Muscle of arm (tissue), 12 donors: ENCODE data around the gene MAP3K12. TPM values are rescaled to one million over a fixed set of nuclear protein-coding genes. Genes with fewer than 3 reads are reported as not detected.
"Not testable (repeated sequence)": the region's sequence is repeated elsewhere in the genome, so short reads cannot be mapped to it uniquely, and the experiment has no call there.

Experiments used
- DNase-seq: peaks from one replicate; pipeline ENCODE4 v3.0.0-alpha.2; 2013
- polyA plus RNA-seq, 12 donors: library from polyadenylated mRNA; unstranded; fragments of 120-200 nt; gene quantifications; one replicate each; pipeline ENCODE4 v1.2.1, GENCODE V29; 2013; ENCODE audit not compliant: insufficient read length in 12 of 12

Gene MAP3K12
- polyA plus RNA-seq, 12 donors = 10.2 to 36.0 (median 14.1) TPM; not detected in 1

DNA sequence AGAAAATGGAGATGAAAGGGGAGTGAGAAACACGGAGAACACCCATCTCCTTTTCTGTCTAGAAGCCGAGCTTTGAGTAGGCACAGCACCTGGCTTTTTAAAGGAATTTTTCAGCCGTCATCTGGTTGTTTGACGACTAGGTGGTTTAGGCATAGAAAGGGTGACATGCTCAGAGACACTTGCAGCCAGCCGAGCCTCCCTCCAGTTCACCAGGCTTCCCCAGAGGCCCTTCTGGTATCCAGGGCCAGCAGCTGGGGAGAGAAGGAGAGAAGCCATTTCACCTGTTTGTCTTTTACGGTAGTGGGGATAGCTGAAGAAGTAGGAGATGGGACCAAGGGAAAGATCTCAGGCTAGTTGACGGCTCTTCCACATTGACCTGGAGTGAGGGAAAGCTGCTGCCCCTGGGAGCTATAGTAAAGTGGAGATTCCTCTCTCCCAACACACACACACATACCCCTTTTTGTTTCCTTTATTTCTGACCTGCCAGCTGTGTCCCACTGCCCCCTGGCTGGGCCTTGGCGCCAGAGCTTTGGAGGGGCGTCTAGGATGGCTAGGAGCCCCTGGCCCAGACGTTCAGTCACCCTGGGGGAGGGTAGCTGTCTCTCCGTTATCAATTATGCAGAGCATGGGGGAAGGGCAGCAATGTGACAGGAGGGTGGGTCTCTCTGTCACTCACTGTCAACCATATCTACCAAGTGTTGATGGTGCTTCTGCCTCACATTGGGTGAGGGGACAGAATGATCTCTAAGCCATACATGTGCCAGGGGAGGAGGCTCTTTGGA lies 5.5 kb downstream of the MAP3K12 start:
- no peak for DNase-seq

DNA sequence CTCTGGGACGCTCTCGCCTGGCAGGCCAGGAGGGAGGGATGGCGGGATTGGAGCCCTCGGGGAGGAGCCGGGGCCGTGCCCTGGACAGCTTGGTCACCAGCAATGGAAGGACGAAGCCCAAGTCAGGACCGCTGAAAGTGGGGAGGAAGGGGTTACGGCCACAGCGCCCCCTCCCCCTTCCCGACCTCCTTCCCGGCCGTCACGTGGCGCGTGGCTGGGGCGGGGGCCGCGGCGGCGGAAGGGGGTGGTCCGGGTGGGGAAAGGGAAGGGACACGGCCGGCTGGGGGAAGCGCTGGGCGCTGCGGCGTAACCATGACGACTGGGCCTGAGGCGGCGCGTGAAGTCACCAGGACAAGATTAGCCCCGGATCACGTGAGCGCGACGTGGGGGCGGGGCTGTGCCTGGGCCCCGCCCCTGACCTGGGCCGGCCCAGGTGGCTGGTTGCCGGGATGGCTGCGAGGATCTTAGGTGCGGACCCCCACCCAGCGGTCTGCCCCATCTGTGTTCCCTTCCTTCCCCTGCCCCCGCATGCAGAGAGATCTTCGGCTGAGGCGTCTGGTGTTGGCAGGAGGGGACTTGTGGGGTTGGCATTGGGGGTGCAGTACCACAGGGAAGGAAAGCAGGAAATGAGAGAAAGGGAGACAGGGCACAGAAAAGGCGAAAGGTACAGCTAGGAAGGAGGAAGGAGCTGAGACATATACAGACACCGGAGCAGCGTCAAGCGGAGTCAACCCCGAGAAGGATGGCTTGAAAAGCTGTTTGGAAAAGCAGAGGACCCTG lies 6.2 kb downstream of the MAP3K12 start:
- DNase-seq = peak; percentile 96

DNA sequence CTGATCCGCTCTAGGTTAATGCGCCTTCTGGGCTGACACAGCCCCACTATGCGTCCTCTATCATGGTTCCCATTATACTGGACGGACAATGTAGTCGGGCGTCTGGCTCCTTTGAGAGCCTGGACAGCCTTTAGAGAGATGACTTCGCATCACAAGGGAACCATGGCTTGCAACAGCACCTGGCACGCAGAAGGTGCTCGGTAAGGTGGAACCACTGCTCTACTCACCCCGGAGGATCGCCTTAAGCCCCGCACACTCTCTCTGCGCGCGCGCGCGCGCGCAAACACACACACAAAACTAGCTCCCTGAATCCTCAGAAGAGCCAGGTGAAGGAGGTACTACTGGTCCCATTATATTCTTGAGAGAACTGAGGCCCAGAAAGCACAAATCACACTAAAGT lies 7.1 kb downstream of the MAP3K12 start:
- no peak for DNase-seq

DNA sequence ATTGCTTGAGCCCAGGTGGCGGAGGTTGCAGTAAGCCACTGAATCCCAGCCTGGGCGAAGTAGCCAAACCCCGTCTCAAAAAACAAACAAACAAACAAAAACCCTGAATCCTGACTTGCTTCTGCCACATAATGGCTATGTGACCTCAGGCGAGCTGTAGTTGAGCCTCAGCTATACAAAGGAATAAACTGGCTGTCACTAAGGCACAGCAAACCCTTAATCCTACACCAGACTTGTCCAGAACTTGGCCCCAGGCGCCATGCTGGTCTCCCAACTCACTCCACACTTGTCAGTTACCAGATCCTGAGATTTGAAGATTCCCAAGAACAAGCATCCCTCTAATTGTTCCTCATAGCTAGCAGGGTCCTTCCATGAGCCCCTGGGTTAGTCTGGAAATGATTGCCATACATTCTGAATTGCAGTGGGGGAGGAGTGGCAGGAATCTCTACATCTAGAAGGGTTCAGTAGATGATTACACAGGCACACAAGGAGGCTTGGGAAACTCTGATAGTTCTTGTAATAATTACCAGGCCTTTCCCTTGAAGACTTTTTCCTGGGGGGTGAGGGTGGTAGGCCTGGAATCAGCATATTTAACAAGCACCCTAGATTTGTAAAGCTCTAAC lies 9.9 kb downstream of the MAP3K12 start:
- no peak for DNase-seq

DNA sequence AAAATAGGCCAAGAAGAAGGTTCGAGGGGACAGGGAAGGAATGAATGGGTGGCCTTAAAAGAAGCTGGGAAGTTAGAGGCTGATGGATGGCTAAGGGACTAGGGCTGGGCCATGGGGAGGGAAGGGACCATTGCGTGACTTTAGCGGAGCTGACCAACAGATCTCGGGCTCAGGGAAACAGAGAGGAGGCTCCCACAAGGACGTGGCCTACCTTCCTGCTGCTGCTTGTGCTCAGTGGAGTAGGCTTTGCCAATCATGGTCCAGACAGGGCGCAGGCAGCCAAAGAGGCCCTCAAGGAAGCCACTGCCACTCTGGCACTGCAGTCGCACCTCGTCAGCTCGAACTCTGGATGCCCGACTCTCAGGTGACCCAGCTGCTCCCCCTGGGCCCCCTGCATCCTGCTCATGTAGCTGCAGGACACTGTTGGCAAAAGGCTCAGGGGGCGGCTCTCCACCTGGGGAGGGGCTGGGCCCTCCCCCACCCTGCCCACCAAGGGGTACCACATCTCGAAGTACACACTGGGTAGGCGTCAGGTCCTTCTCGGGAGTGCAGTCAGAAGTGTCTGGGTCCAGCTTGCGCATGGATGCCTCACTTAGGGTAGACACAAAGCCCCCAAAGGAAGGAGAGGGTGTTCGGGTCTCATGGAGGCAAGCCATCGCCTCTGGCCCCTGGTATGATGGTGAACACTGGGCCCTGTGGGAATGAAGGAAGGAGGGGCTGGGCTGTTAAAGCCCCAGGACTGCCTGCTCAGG lies 12.3 kb downstream of the MAP3K12 start:
- no peak for DNase-seq

DNA sequence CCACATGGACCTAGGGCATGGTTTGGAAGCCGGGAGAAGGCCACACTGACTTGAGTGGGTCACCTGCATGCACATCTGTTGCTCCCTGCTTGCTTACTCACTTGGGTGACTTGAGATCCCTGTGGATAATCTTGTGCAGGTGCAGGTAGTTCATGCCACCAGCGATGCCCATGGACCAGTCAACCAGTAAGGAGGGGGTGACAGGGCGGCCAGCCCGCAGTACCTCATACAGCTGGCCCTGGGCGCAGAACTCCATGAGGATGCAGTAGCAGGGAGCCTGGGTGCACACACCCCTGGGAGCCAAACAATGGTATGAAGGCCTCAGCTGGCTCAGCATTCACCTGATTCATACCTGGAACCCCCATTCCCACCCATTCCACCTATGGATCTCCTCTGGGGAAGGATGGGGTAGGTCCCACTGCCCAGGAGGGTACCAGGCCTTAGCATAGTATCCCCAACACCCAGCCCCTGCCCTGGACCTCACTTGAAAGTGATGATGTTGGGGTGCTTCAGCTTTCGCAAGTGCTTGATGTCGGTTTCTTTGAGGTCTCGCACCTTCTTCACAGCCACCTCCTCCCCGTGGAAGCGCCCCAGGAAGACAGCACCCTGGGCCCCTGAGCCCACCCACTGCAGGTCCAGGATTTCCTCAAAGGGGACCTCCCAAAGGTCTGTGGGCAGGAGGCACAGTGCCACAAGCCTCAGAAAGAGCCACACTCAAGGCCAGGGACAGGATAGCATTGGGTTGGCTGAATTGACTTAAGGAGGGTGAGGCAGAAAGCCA lies 13.1 kb downstream of the MAP3K12 start:
- DNase-seq = no peak

DNA sequence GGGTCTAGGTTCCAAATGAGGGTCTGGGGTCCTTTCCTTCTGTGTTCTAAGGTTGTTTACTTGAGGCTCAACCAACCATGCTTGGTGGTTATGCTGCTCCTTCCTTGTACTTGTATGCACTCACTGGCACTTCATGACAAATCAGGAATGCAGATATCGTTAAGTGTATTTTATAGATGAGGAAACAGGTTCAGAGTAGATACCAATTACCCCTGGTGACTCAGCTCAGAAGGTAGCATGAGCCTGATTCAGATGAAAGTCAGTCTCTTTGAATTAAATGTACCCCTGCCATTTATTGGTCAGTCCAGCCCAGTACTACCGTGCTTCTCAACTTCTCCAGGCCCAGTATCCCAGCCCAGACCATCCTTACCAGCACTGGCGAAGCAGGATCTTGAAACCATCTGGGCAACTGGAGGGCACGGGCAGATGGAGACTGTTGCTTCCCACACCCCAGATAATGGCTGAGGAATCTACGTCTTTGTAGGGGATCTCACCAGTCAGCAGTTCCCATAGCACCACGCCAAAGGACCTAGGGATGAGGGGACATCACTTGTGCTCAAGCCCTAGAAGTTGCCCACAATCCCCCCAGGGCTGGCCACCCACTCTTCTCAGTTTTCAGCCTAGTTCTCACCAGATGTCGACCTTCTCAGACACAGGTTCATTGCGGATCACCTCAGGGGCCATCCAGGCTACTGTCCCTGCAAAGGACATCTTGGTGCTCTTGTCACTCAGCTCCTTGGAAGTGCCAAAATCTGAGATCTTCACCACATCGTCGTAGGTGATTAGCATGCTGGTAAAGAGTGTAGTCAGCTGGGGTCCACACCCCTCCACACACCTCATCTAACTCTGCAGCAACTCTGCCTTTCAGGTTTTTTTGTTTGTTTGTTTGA lies 14.3 kb downstream of the MAP3K12 start:
- DNase-seq = no peak

DNA sequence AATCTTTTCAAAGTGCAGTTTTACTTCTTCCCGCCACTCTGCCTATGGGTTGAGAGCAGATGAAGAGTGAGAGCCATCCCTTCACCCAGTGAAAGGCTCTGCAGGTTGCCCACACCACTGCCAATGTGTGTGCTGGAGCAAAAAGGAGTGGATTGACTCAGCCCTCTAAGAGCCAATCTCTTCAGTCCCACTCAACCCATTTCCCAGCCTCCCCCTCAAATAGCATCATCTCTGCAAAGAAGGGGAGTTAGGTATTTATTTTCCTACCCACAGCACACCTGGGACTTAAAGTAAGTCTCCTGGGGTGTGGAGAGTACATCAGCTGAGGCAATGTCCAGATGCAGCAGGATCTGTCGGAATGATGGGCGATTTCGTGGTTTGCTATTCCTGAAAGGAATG lies 15.3 kb downstream of the MAP3K12 start:
- no peak for DNase-seq

DNA sequence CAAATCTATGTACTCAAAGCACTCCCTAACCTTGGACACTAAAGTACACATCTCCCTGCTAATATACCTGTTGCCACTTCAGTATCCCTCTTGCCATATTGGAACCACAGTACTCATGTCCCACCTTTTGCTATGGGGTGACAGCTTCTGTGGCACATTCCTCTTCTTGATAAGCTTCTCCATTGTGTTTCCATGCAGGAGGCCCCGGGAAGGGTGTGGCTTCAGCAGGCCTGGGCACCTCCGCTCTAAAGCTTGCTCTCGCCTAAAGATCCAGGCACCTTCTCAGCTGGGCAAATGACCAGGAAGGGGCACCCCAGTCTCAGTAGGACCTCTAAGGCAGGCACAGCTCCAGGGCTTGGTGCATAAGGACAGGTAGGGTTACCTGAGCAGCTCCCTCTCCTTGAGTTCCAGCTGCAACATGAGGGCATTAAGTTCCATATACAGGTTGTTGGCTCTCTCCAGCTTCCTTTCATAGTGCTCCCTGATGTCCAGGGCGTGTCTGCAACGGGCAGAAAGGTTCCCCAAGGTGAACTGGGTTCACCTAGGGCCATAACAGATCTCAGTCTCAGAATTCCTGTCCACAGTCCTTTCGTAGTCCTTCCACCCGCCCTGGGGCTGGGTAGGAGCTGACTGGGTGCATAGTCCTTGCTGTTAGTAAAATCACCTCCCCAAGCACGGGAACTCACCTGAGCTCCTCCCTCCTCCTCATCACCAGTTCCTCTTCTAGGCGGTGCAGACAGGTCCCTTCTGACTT lies 15.9 kb downstream of the MAP3K12 start:
- DNase-seq = no peak

DNA sequence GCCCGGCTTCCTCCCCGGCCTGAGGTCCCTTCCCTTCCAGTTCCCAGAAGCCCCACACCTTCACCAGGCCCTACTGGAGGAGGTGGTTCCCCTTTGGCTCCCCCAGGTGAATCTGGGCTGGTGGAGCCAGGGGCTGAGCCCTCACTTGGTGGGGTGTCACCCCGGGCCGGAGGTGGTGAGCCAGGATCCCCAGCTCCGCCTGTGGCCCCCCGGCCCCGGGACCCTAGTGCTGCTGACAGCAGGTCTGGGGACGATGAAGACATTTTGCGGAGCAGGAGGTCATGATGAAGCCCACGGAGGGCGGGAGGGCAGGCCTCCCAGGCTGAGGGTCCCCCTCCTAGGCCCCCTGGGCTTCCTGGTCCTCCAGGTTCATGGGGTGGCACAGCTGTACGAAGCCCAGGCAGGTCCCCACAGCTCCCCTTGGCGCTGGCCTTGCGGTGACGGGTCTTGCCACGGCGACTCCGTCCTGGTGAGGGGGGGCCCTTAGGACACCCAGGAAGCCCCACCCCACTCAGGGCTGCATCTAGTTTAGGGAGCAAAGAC lies 16.6 kb downstream of the MAP3K12 start:
- DNase-seq = no peak

DNA sequence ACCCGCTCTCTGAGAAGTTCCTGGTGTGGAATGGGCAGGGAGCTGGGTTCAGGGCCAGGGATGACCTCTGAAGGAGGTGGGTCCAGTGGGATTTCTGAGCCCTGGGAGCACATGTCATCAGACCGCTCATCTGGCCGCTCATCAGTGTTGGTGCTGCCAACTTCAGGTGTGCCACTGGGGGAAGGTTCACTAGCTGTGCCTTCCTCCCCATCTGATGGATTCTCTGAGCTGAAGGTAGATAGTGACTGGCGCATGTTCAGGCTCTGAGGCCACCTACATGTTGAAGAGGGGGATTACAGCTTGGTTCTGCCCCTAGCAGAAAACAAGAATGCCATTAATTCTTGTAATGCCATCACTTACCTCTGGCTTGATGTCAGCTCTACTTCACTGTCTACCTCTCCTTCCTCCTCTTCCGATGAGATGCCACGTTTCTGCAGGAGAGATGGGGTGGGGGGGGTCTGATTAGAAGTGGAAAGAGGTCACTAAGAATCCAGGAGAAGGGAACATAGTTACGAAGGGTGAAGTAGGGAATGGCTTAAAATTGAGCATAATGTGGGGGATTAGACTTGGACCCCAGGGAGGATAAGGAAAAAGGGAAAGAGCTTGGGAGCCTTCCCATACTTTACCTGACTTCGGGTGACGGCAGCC lies 17.2 kb downstream of the MAP3K12 start:
- DNase-seq = no peak

DNA sequence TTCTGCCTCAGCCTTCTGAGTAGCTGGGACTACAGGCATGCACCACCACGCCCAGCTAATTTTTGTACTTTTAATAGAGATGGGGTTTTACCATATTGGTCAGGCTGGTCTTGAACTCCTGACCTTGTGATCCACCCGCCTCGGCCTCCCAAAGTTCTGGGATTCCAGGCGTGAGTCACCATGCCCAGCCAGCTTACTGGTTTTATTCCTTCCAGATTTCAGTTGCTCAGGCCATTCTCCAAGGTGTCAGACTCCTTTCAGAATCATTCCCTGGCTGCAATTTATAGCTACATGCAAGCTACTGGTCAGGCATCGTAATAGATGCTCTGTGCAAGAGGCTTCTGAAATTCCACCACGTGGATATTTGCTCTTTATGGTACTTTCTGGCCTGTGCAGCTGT lies 17.8 kb downstream of the MAP3K12 start:
- not testable (repeated sequence) for DNase-seq

DNA sequence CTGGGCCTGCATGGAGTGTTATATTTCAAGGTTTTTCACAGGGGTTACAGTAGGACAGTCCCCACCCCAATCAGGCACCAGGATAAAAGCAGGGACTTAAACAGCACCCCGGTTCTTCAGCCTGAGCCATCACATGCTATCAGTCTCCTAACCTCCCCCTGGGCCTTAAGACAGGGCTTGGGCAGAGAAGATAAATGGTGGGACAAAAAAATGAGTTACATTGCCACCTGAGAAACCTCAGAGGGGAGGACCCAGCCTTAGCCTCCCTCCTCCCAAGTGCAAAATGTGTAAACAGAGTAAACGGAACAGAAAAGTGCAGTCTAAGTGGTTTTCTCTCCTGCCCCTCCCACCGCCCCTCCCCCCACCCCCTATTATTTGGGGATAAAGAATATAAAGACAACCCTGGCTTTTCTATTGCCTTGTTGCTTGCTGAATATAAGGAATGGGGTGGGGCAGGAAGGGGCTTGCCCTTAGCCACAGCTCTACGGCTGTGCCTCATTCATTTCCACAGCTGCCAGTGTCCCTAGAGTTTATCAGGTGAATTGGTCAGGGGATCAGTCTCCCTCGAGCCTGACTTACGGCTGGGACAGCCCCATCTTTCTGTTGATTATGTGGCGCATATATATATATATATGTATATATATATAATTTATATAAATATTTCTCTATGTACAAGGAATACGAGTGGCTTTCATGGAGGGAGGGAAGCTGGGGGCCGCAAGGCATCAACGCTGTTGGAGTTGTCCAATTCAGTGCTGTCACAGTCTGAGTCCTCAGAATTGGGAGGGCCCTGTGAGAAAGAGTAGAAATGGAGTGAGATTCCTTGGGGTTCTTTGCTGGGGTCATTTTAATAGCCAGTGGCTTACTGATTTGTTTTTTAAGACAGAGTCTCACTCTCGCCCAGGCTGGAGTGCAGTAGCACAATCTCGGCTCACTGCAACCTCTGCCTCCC lies 18.5 kb downstream of the MAP3K12 start:
- no peak for DNase-seq

DNA sequence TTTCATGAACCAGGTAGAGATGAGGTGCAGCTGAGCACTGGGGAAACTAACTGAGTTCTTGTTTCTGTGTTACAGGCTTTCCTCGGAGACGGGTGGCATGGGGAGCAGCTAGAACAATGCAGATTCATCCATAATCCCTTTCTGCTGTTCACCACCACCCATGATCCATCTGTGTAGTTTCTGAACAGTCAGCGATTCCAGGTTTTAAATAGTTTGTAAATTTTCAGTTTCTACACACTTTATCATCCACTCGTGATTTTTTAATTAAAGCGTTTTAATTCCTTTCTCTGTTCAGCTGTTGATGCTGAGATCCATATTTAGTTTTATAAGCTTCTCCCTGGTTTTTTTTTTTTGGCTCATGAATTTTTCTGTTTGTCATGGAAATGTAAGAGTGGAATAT lies 19.9 kb downstream of the MAP3K12 start:
- no peak for DNase-seq

DNA sequence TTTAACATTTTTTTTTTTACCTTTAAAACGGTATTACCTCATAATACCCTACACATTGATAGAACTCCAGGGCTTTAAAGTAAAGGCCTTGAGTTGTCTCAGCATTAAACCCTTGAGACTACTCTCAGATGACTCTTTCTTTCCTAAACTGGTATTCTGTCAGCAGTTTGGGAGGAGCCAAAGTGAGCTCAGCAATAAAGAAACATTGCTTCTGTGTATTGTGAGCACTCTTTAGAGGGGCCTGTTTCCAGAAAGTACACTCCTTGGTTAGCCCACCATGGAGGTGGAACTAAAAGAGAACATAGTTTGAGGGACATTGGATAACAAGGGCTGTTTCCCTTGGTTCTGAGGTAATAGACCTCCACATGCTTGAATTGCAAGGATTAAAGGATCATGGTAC lies 20.4 kb downstream of the MAP3K12 start:
- DNase-seq = no peak

DNA sequence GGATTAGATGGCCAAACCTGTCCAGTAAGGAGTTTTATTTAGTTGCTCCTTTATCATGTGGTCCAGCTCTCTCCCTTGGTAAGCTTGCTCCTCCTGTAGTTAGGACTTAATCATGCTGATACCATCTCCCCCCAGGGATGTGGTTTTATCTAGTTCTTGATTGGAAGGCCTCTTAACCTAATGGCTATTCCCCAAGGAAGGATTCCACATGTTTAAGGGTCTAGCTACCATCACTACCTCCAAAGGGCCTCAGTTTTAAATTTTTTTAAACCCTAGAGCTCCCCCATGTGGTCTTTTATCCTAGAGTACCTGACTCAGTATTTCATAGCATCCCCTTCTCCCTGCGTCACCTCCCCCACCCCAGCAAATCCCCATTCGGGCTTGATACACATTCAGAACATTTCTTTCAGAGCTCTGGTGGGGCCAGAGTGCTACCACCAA lies 22.5 kb downstream of the MAP3K12 start:
- DNase-seq = no peak

DNA sequence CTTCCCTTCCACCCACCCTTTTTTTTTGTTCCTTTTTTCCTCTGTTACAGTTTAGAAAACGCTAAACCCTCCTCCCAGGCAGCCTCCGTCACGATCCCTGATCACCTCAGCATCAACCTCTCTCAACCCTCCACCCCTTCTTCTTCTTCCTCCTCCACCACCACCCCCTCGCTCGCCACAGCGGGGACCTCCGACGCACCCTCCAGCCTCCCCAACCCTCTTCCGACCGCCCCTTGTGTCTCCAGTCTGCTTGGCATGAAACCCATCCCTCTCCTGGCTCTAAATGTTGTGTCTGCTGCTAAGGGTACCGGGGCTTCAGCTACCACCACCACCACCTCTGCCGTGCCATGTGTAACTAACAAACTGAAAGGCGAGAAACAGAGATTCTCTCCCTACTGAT lies 24.4 kb downstream of the MAP3K12 start:
- no peak for DNase-seq
